CD4-positive, alpha-beta T cell treated with Interleukin-10 for 1 hour (primary cell): ENCODE results near the gene C16orf86.

Experiments
- DNase-seq: peaks from one replicate; pipeline ENCODE4 v3.0.0-alpha.2; 2020

The C16orf86 gene

GRCh38 chr16:67653789-67654402 is 12.7 kb upstream of the C16orf86 start:
- no peak for DNase-seq

DNA sequence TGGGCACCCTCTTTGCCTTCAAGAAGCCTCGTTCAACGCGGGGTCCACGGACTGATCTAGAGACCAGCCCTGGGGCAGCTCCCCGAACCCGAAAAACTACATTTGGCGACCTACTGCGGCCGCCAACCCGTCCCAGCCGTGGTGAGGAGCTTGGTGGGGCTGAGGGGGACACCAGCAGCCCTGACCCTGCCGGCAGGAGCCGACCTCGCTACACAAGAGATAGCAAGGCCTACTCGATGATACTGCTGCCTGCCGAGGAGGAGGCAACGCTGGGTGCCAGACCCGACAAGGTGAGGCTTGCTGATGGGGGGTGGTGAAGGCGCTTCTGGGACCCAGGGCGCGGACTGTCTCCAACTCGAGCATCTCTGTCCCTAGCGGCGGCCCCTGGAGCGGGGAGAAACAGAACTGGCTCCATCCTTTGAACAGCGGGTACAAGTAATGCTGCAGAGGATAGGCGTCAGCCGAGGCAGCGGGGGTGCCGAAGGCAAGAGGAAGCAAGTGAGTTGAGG is 12.2 kb upstream of the C16orf86 start:
- no peak for DNase-seq

- no peak for DNase-seq
Observed at GRCh38 chr16:67655363-67655762, 11.3 kb upstream of the C16orf86 start.

DNA sequence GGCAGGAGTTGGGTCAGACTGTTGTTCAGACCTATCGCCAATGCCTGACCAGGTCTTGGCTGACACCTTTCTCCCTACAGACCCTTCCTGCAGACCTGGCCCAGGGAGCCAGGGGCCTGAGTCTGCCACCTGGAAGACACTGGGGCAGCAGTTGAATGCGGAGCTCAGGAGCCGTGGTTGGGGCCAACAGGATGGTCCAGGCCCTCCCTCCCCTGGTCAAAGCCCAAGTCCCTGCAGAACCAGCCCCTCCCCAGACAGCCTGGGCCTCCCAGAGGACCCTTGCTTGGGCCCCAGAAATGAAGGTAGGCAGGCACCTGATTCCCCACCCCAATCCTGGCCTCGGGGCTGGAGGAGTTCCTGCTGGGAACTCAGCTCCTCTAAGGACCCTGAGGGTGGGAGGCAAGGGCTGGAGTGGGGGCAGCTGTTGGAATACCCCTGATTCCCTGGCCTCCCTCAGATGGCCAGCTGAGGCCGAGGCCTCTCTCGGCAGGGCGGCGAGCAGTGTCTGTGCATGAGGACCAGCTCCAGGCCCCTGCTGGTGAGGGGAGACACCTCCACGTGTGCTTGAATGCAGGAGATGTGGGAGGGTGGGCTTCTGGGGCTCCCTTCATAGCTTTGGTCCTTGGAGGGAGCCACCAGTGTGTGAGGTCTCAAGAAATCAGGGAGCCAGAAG is 10.1 kb upstream of the C16orf86 start:
- DNase-seq, result no peak

DNA sequence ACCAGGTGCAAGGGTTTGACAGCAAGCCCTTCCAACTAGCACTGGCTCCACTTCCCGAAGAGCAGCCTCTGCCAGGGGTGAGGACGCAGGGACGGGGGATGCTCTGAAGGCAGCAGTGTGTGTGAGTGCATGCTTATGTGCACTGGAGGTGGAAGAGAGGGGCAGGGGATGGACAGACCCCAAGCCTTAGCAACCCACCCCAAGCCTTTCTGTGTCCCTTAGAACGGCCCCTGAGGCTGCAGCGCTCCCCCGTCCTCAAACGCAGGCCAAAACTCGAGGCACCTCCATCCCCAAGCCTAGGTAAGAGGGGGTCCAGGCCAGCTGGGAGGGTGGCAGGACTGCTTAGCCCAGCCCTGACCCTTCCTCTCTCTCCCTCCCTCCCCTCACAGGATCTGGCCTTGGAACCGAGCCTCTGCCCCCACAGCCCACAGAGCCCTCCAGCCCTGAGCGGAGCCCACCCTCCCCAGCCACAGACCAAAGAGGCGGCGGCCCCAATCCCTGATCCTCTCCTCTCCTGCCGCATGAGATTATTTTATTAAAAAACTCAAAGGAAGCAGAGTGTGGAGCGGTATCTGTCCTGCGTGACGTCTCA is 9.5 kb upstream of the C16orf86 start:
- DNase-seq, result no peak

DNA sequence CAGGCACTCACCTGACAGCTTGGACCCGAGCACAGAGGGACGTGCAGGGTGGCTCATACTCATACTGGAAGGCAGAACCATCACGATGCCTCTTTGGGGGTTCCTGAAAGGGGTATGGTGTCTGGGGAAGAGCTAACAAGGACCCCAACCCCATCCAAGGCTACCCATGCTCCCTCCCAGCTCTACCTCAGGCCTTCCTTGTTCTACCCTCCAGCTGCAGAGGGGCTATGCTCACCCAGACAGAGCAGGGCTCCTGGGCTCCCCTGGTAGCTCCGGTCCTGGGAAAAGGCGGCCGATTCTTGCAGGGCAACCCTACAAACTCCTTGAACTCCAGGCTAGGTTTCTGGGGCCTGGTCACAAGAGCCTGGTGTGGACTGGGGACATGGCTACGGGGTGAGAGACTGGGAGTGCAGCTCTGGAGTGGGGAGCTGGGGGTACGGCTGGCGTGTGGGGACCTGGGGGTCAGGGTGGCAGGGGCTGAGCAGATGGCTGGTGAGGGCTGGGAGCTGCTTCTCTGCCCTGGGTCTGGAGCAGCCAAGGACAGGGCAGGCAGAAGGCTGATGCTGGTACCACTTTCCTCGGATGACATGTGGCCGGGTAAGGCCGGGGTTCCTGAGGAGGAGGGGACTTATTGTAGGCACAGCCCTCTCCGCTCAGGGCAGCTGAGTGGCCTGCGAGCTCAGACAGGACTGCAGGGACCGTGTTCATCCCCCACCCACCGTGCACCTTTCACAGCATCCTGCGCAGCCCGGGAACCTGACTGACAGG is 8.7 kb upstream of the C16orf86 start:
- DNase-seq, result no peak

DNA sequence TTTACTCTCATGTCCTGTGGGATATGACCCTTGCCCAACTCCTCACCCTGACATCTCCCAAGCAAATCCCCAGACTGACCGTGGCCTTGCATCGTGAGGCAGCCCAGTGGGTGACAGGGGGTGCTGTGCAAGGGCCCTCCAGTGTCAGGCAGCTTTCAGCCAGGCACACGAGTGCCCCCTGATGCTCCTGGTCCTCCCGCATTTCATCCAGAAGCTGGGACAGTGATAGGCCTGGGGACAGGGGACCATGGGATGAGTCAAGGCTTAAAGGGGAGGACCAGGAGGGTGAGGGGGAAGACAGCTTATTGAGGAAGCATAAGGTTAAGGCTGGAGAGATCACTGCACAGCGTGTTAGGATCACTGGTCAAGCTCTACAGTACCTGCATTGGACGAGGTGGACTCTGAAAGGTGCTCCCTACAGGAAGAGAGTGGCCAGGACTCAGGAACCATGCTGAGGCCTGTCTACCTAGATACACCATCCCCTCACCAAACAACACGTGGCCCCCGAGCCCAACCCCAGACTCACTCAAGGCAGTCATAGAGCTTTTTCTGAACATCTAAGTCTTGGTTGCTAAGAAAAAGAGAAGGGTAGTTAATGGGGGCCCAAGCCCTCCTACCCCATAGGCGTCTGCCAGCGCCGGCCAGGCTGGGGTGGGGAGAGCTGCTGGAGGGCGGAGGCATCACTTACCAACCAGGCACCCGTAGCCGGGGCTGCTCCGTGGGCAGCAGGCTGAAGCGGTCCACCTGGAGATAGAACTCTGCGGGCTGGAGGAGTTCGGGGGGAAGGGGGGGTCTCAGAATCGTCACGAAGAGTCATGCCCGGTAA is 7.6 kb upstream of the C16orf86 start:
- no peak for DNase-seq

- peak; percentile 94 for DNase-seq
Observed at GRCh38 chr16:67659675-67660563, 6.7 kb upstream of the C16orf86 start, which contains the start of gene ACD. Gene ACD (minus strand): TSS chr16:67660260. CDS start chr16:67660220, 40 bp downstream.

- peak; percentile 97 for DNase-seq
Observed at GRCh38 chr16:67660564-67661028, 6.0 kb upstream of the C16orf86 start, which contains the start of gene PARD6A. Gene PARD6A (plus strand): TSS chr16:67660960. CDS start chr16:67661039, 79 bp downstream.

DNA sequence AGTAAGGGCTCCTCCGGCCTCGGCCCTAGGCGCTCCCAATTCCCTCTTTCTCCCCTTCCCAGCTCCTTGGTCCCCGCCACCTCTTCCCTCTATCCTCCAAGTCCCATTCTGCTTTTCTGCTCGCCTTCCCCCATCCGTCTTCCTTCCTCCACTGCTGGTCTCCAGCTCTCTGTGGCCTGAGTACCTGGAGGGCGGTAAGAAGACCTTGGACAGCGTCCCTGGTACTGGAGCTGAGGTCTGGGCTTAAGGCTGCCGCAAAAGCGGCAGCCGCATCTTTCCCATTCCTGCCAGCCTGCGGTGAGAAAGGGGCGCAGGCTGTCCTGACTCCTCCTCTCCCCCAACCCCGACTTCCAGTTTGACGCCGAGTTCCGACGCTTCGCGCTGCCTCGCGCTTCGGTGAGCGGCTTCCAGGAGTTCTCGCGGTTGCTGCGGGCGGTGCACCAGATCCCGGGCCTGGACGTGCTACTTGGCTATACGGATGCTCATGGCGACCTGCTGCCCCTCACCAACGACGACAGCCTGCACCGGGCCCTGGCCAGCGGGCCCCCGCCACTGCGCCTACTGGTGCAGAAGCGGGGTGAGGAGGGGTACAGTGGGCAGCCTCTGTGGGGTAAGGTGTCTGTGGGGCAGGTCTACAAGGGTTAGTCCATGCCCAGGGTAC is 5.4 kb upstream of the C16orf86 start:
- no peak for DNase-seq

GRCh38 chr16:67661886-67662652 is 4.5 kb upstream of the C16orf86 start:
- DNase-seq, result no peak

GRCh38 chr16:67662653-67663010 is 4.0 kb upstream of the C16orf86 start:
- no peak for DNase-seq

GRCh38 chr16:67663151-67663876 is 3.3 kb upstream of the C16orf86 start:
- peak; percentile 46 for DNase-seq

DNA sequence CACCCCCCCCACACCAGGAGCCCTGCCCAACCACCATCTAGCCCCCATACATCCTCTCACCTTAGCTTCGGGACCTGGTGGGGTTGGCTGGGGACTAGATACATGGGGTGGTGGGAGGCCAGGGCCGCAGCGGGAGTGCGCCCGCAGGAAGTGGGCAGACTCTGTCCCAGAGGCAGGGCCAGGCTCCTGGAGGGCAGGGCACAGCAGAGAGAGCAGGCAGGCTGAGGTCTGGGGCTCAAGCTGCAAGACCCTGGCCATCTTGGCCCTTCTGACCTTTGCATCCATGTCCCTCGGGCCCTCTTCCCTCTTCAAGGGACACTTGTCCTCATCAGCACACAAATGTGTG is 2.8 kb upstream of the C16orf86 start:
- no peak for DNase-seq

DNA sequence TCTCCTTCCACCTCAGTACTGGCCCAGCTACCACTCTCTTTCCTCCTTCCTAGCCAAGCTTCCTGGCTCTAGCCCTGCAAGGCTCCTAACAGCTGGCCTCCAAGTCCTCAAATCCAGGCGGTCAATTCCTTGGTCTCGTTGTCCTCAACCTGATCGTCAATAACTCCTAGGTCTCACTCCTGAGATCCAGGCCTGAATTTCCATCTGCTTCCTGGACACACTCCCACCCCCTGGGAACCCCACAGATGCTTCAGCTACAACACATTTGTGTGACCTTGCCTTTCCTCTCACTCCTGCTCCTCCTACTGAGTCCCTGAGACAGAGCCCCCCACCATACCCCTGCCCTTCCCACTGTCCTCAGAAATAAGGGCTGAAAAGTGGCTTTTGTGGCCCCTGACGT is 2.4 kb upstream of the C16orf86 start:
- no peak for DNase-seq

DNA sequence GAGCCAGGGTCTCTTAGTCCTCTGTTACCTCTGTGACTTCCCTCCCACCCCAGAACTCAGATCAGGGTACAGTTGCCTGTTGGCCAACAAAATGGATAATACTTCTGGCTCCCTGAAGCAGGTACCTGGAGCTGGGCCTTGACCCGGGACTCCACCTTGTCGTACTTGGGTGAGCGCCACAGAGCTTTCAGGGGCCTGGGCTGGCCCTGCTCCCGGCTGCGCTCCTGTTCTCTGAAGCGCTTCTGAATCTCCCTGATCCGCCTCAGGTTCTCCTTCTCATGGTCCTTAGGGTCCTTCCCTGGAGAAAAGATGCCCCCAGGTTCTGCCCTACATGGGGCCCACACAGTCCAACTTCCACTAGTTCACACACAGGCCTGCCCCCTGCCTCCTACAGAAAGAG is 1.7 kb upstream of the C16orf86 start:
- no peak for DNase-seq

DNA sequence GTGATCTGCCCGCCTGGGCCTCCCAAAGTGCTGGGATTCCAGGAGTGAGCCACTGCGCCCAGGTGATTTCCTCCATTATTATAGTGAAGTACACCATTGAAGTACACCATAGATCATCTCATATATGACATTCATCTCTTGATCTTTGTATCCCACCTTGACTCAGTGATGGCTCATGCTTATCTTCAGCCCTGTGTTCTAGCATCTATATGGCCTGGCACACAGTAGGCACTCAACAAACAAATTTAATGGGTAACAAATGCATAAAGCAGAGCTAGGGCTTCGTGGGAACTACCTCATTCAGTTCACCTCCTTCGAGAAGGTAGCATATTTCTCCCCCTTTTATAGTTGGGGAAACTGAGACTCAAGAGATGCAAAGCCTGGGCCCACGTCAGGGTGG is 1.0 kb upstream of the C16orf86 start:
- no peak for DNase-seq

DNA sequence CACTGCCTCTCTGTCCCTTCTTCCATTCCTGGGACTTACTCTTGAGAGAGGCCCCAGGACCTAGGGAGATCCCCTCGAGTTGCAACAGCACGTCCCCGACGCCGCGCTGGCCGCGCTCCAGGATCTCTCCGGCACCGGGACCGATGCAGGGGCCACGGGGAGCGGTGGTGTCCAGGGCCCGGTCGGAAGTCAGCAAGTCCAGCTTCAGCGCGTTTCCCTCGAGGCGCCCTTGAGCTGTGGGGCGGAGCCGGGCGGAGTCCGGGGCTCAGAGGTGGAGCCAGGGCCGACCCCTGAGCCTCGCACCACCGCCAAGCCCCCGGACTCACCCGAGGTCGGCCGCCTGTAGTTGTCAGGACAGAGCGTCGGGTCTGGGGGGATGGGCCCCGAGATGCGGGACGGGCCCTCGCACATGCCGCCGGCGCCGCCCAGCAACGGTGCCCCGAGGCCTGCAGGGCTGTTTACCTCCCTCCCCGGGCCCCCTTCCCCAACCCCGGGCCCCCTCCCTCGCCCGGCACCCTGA is 522 bp upstream of the C16orf86 start:
- DNase-seq, result no peak

- no peak for DNase-seq
Observed at GRCh38 chr16:67667453-67667816, 821 bp downstream of the C16orf86 start.
